ENCODE measurements around the gene TMEM132D.

Gene TMEM132D

GRCh38 chr12:129825316-129825715, 78.5 kb downstream of the TMEM132D start:
- DNase-seq (ENCODE audit: low read depth) = no peak

GRCh38 chr12:129821964-129822363, 81.9 kb downstream of the TMEM132D start:
- no peak for DNase-seq (ENCODE audit: low read depth)

GRCh38 chr12:129819391-129819790, 84.4 kb downstream of the TMEM132D start:
- DNase-seq (ENCODE audit: low read depth) = no peak

- no peak for DNase-seq (ENCODE audit: low read depth)
These were observed 88.0 kb downstream of the TMEM132D start for GRCh38 chr12:129815846-129816245.

DNA sequence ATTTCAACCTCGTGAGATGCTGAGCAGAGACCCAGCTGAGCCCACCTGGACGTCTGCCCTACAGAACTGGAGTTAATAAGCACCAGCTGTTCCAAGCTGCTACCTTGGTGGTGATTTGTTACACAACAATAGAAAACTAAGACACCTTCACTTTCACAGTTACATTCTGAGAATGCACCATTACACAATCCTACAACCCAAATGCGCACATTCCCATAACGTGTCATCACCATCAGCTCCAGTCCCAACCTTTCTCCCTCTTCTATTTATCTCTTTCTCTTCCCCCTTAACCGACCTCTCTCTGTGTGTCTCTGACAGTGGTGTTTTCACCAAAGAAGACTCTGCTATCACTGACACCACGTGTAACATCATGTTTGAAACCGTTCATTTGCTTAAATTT, 91.9 kb downstream of the TMEM132D start:
- DNase-seq (ENCODE audit: low read depth) = no peak

- no peak for DNase-seq (ENCODE audit: low read depth)
These were observed 96.7 kb downstream of the TMEM132D start for GRCh38 chr12:129807136-129807535.

- no peak for DNase-seq (ENCODE audit: low read depth)
These were observed 112.4 kb downstream of the TMEM132D start for GRCh38 chr12:129791396-129791795.

- DNase-seq (ENCODE audit: low read depth) = no peak
These were observed 112.9 kb downstream of the TMEM132D start for GRCh38 chr12:129790930-129791329.

DNA sequence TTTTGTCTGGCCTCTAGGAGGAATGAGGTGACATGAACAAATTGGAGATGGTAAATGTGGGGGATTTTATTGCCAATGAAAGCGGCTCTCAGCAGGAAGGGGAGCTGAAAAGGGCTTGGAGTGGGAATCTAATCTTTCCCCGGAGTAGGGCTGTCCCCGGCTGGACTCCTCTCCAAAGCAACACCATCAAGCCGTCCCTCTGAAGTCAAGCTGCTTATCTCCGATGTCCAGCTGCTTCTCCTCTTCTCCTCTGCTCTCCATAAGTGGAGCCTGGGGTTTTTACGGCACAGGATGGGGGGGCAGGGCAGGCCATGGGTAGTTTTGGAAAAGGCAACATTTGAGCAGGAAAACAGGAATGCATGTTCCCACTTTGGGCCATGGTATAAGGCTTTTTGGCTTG, 113.5 kb downstream of the TMEM132D start:
- no peak for DNase-seq (ENCODE audit: low read depth)

- DNase-seq (ENCODE audit: low read depth) = no peak
These were observed 113.9 kb downstream of the TMEM132D start for GRCh38 chr12:129789921-129790320.

DNA sequence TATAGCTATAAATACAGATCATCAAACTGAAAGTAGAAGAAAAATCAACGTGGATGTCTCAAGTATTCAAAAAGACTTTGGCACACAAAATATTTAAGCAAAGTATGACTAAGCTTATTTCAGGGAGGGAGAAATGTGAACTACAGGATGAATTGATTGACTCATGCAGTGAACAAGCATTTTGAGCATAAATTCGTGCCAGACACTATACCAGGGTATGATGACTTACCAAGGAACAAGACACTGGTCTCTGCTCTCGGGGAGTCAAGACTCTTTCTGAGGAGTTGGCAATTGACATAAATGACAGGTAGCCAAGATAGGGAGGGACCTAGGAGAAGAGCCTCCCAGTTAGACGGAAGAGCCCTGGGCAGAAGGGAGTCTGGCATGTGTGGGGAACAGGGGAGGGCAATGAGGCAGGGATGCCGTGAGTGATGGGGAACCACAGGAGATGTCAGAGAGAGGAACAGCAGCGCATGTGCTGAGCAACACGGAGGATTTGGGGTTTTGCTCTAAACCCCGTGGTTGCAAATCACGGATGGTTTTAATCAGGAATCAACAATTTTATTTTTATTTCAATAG, 115.2 kb downstream of the TMEM132D start:
- no peak for DNase-seq (ENCODE audit: low read depth)

DNA sequence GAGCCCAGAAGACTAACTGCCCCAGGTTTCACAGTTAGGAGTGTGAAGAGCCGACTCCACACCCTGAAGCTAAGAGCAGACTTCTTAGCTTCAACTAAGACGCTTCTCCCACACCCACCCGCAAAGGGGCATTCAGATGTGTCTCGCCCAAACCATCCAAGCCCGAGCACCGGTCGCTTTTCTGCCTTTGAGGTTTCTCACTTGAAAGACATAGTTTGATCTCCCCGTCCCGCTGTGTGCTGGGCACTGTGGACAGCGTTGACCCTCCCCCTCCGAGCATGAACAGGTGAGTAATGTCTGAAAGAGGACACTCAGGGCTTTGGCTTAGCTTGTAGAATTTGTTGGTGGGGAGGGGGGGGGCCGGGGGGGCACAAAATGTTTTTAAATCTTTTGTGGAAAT, 123.8 kb downstream of the TMEM132D start:
- DNase-seq (ENCODE audit: low read depth) = no peak

GRCh38 chr12:129779033-129779432, 124.8 kb downstream of the TMEM132D start:
- no peak for DNase-seq (ENCODE audit: low read depth)

DNA sequence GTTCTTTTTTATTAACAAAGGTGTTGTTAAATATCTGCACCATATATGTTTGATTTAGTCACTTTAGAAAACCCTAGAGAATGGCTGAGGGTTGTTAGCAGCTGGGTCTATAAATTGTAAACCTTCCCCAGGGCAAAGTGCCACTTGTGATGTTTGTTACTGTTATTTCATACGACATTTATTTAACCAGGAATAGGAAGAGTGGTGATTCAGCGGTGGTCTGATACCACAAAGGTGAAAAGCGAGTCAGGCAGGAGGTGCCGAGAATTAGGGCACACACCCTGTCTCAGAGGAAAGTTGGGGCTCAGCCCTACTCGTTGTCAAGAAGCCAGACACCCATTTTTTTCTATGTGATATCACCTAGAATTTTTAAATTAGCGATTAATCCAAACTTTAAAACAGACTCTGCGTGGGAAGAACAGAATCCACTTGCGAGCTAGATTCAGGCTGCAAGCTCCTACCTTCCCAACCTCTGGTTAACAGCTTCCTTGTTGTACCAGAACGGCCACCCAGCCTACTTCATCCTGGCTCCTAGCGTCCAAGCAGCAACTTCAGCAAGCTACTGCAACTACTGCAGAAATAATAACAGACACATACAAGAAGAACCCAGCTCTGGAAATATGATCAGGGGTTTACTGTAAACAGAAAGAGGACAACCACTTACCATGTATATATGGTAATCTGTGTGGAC, 126.7 kb downstream of the TMEM132D start:
- no peak for DNase-seq (ENCODE audit: low read depth)

DNA sequence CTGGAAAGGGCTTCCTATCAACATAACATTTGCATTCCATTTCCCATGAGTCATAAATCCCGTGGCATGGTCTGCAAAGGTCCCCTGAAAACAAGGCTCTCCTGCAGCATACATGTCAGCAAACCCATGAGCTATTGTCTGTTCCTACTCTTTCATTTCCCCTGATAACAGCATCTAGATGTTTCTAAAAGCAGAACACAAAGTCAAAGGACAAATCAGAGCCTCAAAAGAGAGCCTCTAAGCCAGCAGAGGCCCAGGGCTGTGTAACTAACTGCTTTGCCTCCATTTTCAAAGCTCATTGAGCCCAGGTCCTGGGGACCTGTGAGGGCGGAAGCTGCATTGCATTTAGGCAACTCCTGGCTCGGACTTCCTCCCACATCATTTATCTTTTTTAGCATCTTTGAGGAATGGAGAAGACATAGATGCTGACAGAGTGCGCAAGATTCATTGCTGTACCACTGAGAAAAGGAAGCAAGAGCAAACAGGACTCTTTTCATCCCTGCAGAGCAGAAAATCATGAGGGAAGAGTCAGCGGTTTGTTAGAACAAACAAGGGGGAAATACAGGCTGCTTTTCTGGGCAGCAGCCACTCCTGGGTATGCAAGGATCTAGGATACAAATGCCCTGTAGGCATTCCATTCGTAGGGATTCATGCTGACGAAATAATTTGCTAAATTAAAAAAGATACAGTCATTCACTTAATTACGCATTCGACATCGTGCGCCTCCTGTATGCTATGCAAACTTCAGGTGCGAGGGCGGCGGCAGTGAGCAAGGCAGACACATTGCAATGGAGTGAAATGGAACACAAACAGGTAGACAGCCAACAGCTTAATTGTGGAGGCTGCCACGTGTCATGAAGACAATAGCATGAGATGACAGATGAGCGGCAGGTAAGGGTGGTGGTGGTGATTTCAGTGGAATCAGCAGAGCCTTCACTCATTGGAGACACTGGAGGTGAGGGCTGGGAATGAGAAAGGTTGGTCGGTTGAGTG, 131.0 kb downstream of the TMEM132D start:
- DNase-seq (ENCODE audit: low read depth) = no peak

- no peak for DNase-seq (ENCODE audit: low read depth)
These were observed 132.6 kb downstream of the TMEM132D start for GRCh38 chr12:129771238-129771637.

DNA sequence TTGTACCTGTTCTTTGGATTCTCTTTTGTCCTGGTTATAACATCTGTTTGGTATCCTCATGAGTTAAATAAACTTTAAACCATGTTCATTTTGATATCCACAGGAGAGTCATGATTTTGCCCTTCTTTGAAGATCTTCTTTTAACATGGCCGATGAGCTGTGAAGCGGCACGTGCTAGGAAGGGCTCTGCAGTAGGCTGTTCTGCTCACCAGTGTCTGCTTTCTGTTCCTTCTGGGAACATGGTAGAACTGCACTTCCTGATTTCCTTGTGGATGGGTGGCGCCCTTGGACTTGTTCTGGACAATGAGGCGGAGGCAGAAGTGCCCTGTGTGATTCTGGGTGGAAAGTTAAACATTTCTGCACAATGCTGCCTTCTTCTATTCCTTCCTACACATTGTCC, 138.1 kb downstream of the TMEM132D start:
- no peak for DNase-seq (ENCODE audit: low read depth)

DNA sequence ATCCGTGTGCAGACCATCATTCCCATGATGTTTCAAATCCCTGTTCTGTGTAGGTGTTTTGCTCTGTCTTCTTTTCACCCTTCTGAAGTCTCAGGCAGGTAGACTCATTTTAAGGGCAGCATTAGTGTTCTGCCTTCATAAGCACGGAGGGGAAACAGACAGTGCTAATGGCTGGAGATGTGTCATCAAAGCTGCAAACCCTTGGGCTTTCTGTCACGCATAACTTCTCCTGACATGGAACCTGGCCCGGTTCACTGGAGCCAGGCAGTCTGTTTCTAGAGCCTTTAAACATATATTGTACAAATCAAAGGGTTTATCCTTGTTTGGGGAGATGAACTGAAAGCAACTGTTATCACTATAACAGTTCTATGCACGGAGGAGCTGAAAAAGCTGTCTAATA, 141.4 kb downstream of the TMEM132D start:
- no peak for DNase-seq (ENCODE audit: low read depth)

GRCh38 chr12:129753586-129753985, 150.2 kb downstream of the TMEM132D start:
- no peak for DNase-seq (ENCODE audit: low read depth)

- no peak for DNase-seq (ENCODE audit: low read depth)
These were observed 153.4 kb downstream of the TMEM132D start for GRCh38 chr12:129750421-129750820.

GRCh38 chr12:129746318-129746717, 157.5 kb downstream of the TMEM132D start:
- DNase-seq (ENCODE audit: low read depth) = no peak

- DNase-seq (ENCODE audit: low read depth) = no peak
These were observed 174.7 kb downstream of the TMEM132D start for GRCh38 chr12:129729170-129729569.

DNA sequence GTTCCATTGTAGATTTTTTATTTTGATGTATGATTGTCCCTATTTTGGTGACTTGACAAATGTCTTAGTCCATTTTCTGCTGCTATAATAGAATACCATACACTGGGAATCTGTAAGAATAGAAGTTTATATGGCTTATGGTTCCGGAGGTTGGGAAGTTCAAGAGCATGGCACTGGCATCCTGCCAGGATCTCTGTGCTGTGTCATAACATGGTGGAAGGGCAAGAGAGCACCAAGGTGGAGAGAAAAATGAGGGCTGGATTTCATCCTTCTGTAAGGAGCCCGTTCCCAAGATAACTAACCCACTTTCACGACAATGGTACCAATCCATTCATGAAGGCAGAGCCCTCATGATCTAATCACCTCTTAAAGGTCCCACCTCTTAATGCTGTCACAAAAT, 176.7 kb downstream of the TMEM132D start:
- DNase-seq (ENCODE audit: low read depth) = no peak

All from amniotic epithelial cell (primary cell).